Spleen (tissue), 11 donors: ENCODE results near the gene LUC7L. TPM values are rescaled to one million over a fixed set of nuclear protein-coding genes. Genes with fewer than 3 reads are reported as not detected.

Experiments used
- DNase-seq: peaks from one replicate; pipeline ENCODE4 v3.0.0-alpha.2; 2020
- H3K27ac ChIP-seq, 8 donors: fragments of 200-600 bp; sonication (generic) in 7 of 8; 1 replicate in 4 of 8; 2 replicates in 4 of 8; pipeline versions ENCODE4 v1.5.0 to v1.8.0; 2016 to 2021; ENCODE audit warnings: inconsistent platforms in 4 of 8, mild to moderate bottlenecking in 4 of 8, moderate library complexity in 1 of 8
- H3K27me3 ChIP-seq, 7 donors: fragments of 200-600 bp; sonication (generic) in 6 of 7; replicated peaks in 1 of 7; 1 replicate in 4 of 7; 2 replicates in 3 of 7; pipeline versions ENCODE4 v1.5.0 to v1.8.0; 2016 to 2021; ENCODE audit warnings: inconsistent platforms in 3 of 7, mild to moderate bottlenecking in 1 of 7
- H3K36me3 ChIP-seq, 6 donors: fragments of 200-600 bp; sonication (generic) in 5 of 6; 1 replicate in 4 of 6; 2 replicates in 2 of 6; pipeline versions ENCODE4 v1.5.0 to v1.8.0; 2016 to 2021; ENCODE audit warnings: inconsistent platforms in 2 of 6
- H3K4me1 ChIP-seq, 6 donors: fragments of 200-600 bp; sonication (generic) in 5 of 6; 1 replicate in 3 of 6; 2 replicates in 3 of 6; pipeline versions ENCODE4 v1.5.0 to v1.8.0; 2016 to 2021; ENCODE audit warnings: inconsistent platforms in 3 of 6
- H3K4me3 ChIP-seq, 8 donors: fragments of 200-600 bp; sonication (generic) in 7 of 8; 1 replicate in 4 of 8; 2 replicates in 4 of 8; pipeline versions ENCODE4 v1.5.0 to v1.8.0; 2016 to 2021; ENCODE audit warnings: inconsistent platforms in 4 of 8, mild to moderate bottlenecking in 4 of 8, moderate library complexity in 2 of 8
- H3K9me3 ChIP-seq, 8 donors: fragments of 200-600 bp; sonication (generic) in 7 of 8; 1 replicate in 4 of 8; 2 replicates in 4 of 8; pipeline versions ENCODE4 v1.5.0 to v1.8.0; 2016 to 2021; ENCODE audit warnings: inconsistent platforms in 4 of 8
- POLR2A ChIP-seq, 3 donors: fragments of 450-650 bp; IDR thresholded peaks; one replicate each; pipeline ENCODE4 v1.5.1; 2017; ENCODE audit warnings: antibody characterized with exemption in 3 of 3, mild to moderate bottlenecking in 1 of 3
- POLR2AphosphoS5 ChIP-seq, 3 donors: sonication (generic); formaldehyde crosslinking; IDR thresholded peaks; one replicate each; pipeline ENCODE4 v1.5.1; 2017; ENCODE audit warnings: antibody characterized with exemption in 3 of 3
- WGBS, 5 donors: extraction: QIAGEN DNeasy Blood & Tissue Kit in 3 of 5; methylation state at CpG; one replicate each; pipeline versions ENCODE4 v1.1.5 to v1.1.7; 2013 to 2018; 5-methylcytosine and 5-hydroxymethylcytosine counted together
- intact Hi-C: fragments of 100-400 bp; cut with DNase I; formaldehyde crosslinking; loops from one replicate; pipeline ENCODE4 v1.15.0; 2023; ENCODE audit warnings: low total_unique reads
- polyA plus RNA-seq, 3 donors: library from polyadenylated mRNA; stranded (reverse); fragments of 200-250 nt; gene quantifications; one replicate each; pipeline ENCODE4 v1.2.1, GENCODE V29; 2013
- total RNA-seq, 7 donors: library from RNA; depleted of rRNA in 3 of 7; stranded (reverse); fragments of >200 nt in 3 of 7; fragmentation: NEBNext Ultra II Directional in 4 of 7; extraction: Animal tissue kit (Norgen Biotek cat#: 25700) in 4 of 7; gene quantifications; one replicate each; pipeline versions ENCODE4 v1.1.0 to v1.2.1, GENCODE V29; 2016 to 2021
- TF ChIP-seq, protein P1 (sequence below), 11 experiments: fragments of 200-600 bp in 7 of 11; fragments of 450-650 bp in 4 of 11; sonication (generic) in 4 of 11; IDR thresholded peaks in 8 of 11; conservative IDR thresholded peaks in 3 of 11; 1 replicate in 7 of 11; 2 replicates in 4 of 11; pipeline versions ENCODE4 v1.4.0 to v1.8.0; 2016 to 2021; ENCODE audit warnings: antibody characterized with exemption in 11 of 11, inconsistent platforms in 4 of 11, mild to moderate bottlenecking in 1 of 11
- donor health status: healthy with polysubstance abuse.
- donor health status: DM: no; HTN: no; CAD: no; lungs with moderate emphysema.
- donor health status: DM: no; HTN: no; CAD: no.
- donor health status: Bipolar disorder and iron deficiency.
- donor health status: healthy.
- donor health status: DM: no; HTN: no; CAD: no.
- donor health status: DM: yes; HTN: yes; CAD: no.

LUC7L gene
- total and polyA plus RNA-seq, 10 donors = 76.7 to 318 (median 108) TPM

DNA sequence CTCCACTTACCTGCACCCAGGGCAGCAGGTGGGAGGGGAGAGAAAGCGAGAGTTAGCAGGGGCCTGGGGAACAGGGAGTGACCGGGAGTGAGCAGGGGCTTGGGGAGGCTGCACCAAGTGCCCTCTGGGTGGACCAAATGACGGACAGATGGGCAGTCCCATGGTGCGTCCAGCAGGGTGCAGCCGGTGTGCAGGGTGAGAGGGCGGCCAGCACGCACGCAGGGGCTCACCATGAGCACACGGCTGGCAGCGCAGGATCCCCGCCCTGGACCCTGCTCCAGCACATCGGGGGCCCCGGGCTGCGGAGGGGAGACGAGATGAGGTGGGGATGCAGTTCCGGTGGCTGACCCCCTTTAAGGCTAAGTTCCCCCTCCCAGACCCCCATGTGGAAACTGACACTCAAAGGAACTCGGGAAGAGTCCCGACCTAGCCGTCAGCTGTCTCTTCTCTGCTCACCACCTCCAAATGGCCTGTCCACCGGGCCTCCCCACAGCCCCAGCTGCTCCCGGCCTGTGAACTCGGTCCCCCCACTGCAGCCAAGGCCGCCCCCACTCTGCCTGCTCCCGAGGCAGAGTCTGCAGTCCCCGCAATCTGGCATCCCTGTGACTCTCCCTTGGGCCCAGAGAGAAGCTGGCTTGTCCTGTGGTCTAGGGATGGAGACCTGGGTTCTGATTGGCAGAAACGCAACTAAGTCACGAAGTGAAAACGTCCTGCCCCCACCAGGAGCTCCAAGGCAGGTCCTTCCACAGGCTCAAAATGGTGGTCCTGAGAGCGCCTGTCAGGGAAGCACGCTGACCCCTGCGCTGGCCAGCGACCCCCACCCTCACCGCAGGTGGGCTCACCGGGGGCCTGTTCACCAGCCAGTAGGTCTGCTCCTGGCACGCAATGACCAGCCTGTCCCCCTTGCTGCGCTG lies 43.6 kb upstream of the LUC7L start:
- 77 to 86% (median 85%) methylated on average over 20 to 36 of the region's 36 CpGs for WGBS, 5 donors
- intact Hi-C loops = no loop called here
- TF ChIP-seq POLR2AphosphoS5 (IDR thresholded peaks at IDR 0.05) (no peak), POLR2A (IDR thresholded peaks at IDR 0.05) (no peak)
- TF ChIP-seq, protein P1, sequence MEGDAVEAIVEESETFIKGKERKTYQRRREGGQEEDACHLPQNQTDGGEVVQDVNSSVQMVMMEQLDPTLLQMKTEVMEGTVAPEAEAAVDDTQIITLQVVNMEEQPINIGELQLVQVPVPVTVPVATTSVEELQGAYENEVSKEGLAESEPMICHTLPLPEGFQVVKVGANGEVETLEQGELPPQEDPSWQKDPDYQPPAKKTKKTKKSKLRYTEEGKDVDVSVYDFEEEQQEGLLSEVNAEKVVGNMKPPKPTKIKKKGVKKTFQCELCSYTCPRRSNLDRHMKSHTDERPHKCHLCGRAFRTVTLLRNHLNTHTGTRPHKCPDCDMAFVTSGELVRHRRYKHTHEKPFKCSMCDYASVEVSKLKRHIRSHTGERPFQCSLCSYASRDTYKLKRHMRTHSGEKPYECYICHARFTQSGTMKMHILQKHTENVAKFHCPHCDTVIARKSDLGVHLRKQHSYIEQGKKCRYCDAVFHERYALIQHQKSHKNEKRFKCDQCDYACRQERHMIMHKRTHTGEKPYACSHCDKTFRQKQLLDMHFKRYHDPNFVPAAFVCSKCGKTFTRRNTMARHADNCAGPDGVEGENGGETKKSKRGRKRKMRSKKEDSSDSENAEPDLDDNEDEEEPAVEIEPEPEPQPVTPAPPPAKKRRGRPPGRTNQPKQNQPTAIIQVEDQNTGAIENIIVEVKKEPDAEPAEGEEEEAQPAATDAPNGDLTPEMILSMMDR (IDR thresholded peaks at IDR 0.05 in 8 of 11, conservative IDR thresholded peaks at IDR 0.05 in 3 of 11) = no peak
- Histone ChIP-seq H3K9me3 (no peaks in the 10 kb centered on the region), H3K4me3 (no peak overlapping the region), H3K36me3 (no peaks in the 10 kb centered on the region), H3K27me3 (peaks cover 0 to 76% (median 23%) of the 10 kb centered on the region in 7 donors), H3K27ac (no peak overlapping the region), H3K4me1 (peaks cover 0 to 19% (median 8%) of the 10 kb centered on the region in 6 donors)
- no peak for DNase-seq

DNA sequence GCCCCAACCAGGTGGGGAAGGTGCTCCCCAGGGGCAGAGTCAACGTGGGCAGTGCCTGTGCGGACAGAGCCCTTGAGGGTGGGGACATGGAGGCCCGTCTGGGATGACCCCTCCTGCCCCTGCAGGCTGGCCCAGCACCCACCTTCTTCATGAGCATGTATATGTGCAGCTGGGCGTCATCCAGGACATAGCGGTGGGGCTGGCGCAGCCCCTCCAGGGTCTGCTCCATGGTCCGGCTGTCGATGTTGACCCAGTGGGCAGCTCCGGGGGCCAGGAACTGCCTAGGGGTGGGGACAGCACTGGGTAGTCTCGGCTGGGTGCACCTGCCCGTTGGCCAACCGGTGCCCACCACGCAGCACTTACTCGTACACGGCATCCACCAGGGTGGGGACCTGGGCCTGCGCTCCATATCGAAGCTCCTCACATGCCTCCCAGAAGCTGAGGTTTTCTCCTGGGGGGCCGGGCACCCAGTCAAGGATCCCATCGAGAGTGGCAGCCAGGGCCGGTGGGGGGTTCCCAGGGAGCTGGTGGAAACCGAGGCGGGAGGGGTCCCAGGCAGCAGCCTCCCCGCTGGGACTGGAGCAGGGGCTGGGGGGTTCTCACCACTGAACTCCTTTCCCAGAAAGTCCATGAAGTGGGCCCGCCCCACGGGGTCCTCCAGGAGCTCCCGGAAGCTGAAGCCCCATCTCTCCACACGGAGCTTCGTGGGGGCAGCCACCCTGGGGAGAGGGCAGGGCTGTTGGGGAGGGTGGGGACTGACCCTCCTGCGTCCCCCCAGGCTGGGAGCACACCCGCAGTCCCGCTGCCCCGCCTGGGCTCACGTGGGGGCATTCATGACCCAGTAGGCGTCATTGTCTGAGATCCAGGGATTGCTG lies 41.4 kb upstream of the LUC7L start:
- TF ChIP-seq, protein P1 (IDR thresholded peaks at IDR 0.05 in 8 of 11, conservative IDR thresholded peaks at IDR 0.05 in 3 of 11) = no peak
- no peak for TF ChIP-seq POLR2AphosphoS5 (IDR thresholded peaks at IDR 0.05)
- TF ChIP-seq POLR2A (IDR thresholded peaks at IDR 0.05) = no peak
- Histone ChIP-seq H3K27me3 (peaks cover 0 to 53% (median 23%) of the 10 kb centered on the region in 7 donors), H3K27ac (no peak overlapping the region), H3K36me3 (peaks cover 0 to 2% (median 0%) of the 10 kb centered on the region in 6 donors), H3K9me3 (no peaks in the 10 kb centered on the region), H3K4me1 (peaks cover 0 to 17% (median 8%) of the 10 kb centered on the region in 6 donors), H3K4me3 (no peak overlapping the region)
- DNase-seq = no peak
- intact Hi-C loops = no loop called here
- 69 to 89% (median 88%) methylated on average over 3 to 34 of the region's 34 CpGs for WGBS, 5 donors

DNA sequence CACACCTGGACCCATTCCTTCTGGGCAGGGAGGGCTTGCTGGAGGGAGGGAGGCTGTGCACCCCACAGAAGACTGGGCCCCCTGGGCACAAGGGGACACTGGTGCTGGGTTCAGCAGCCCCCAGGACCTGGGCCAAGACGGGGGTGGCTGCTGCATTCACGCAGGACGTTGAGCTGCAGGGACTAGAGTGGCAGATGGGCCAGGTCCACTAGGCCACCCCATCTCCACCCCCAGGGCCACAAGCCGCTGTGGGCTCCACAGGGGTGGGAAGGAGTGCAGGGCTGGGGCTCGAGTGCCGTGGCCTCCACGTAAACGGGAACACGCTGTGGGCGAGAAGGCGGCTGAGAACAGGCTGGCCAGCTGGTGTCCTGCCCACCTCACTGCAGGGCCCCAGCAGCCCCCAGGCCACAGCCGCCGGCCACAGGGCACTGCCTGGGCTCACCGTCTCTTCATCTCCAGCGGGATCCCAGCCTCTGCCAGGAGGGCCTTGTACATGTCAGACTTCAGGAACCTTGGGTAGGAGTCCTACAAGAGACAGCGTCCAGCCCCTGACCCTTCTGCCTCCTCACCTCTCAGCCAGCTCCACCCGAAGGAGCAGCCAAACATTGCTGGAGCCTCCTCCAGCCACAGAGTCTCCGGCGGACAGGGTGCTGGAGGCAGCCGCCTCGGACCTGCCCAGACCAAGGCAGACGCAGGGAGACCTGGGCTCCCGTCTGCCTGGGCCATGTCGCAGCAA lies 40.0 kb upstream of the LUC7L start:
- H3K4me1 ChIP-seq = peaks cover 0 to 10% (median 0%) of the 10 kb centered on the region in 6 donors
- peaks cover 0 to 16% (median 9%) of the 10 kb centered on the region in 6 donors for H3K36me3 ChIP-seq
- intact Hi-C loops = no loop called here
- no peaks in the 10 kb centered on the region for H3K9me3 ChIP-seq
- DNase-seq = no peak
- no peak overlapping the region for H3K4me3 ChIP-seq
- TF ChIP-seq POLR2A (IDR thresholded peaks at IDR 0.05) = no peak
- TF ChIP-seq POLR2AphosphoS5 (IDR thresholded peaks at IDR 0.05) = no peak
- TF ChIP-seq, protein P1 (IDR thresholded peaks at IDR 0.05 in 8 of 11, conservative IDR thresholded peaks at IDR 0.05 in 3 of 11) = no peak
- H3K27ac ChIP-seq = no peak overlapping the region
- peaks cover 0 to 39% (median 11%) of the 10 kb centered on the region in 7 donors for H3K27me3 ChIP-seq
- WGBS, 5 donors = 75 to 90% (median 88%) methylated on average over 16 to 24 of the region's 24 CpGs
